HAP-1 (cell line): ENCODE data around the gene DGCR8.

Source experiments
- DNase-seq, 2 experiments: peaks; one replicate each; pipeline ENCODE4 v3.0.0-alpha.2; 2016 to 2020; ENCODE audit warnings: low spot score in 2 of 2
- H3K27me3 ChIP-seq: fragments of 250-450 bp; sonication (Bioruptor Pico); 2 replicates; pipeline ENCODE4 v1.5.1; 2020; ENCODE audit warnings: low read depth, mild to moderate bottlenecking, moderate library complexity
- H3K36me3 ChIP-seq: fragments of 250-450 bp; sonication (Bioruptor Pico); replicated peaks from 2 replicates; pipeline ENCODE4 v1.5.1; 2020; ENCODE audit warnings: mild to moderate bottlenecking
- H3K4me1 ChIP-seq: fragments of 250-450 bp; sonication (Bioruptor Pico); 2 replicates; pipeline ENCODE4 v1.5.1; 2020; ENCODE audit warnings: mild to moderate bottlenecking
- H3K4me3 ChIP-seq: fragments of 250-450 bp; sonication (Bioruptor Pico); 2 replicates; pipeline ENCODE4 v1.5.1; 2020; ENCODE audit warnings: mild to moderate bottlenecking, moderate library complexity
- H3K9me3 ChIP-seq: fragments of 250-450 bp; sonication (Bioruptor Pico); 2 replicates; pipeline ENCODE4 v1.5.1; 2020; ENCODE audit warnings: mild to moderate bottlenecking, moderate library complexity
- in situ Hi-C: fragments of 300-500 bp; cut with MboI; formaldehyde crosslinking; loops from 3 replicates; pipeline ENCODE4 v1.14.3; 2020; ENCODE audit warnings: low sequenced_read_pairs, inconsistent platforms, mixed read lengths

Gene DGCR8

GRCh38 chr22:20043057-20043996 lies 36.7 kb upstream of the DGCR8 start:
- Histone ChIP-seq H3K36me3 (peaks cover 9% of the 10 kb centered on the region), H3K27me3 (no peaks in the 10 kb centered on the region), H3K9me3 (no peaks in the 10 kb centered on the region), H3K4me1 (no peaks in the 10 kb centered on the region), H3K4me3 (no peak overlapping the region)
- in situ Hi-C loops: no loop called here
- DNase-seq: no peak

DNA sequence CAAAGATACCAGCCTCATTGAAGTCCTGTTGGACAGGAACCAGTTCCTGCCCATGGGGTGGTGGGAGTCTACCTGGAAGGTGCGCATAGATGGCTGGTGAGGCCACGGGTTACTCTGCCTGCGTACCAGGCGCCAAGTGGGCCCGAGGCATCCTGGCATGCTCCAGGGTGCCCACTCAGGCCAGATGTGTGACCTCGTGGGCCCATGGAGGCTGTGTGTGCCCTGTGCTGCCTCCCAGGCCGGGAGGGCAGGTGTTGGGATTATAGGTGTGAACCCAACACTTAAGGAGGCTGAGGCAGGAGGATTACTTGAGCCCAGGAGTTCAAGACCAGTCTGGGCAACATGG lies 36.1 kb upstream of the DGCR8 start:
- no peaks in the 10 kb centered on the region for H3K27me3 ChIP-seq
- DNase-seq: no peak
- H3K4me3 ChIP-seq: no peak overlapping the region
- no peaks in the 10 kb centered on the region for H3K9me3 ChIP-seq
- in situ Hi-C loops: no loop called here
- no peaks in the 10 kb centered on the region for H3K4me1 ChIP-seq
- peaks cover 9% of the 10 kb centered on the region for H3K36me3 ChIP-seq

GRCh38 chr22:20044495-20045151 lies 35.4 kb upstream of the DGCR8 start:
- Histone ChIP-seq H3K27me3 (no peaks in the 10 kb centered on the region), H3K4me3 (no peak overlapping the region), H3K4me1 (no peaks in the 10 kb centered on the region), H3K36me3 (peaks cover 9% of the 10 kb centered on the region), H3K9me3 (no peaks in the 10 kb centered on the region)
- no peak for DNase-seq
- in situ Hi-C loops: no loop called here

GRCh38 chr22:20046730-20047129 lies 33.3 kb upstream of the DGCR8 start:
- H3K36me3 ChIP-seq: peaks cover 9% of the 10 kb centered on the region
- in situ Hi-C loops: no loop called here

GRCh38 chr22:20051927-20052308 lies 28.1 kb upstream of the DGCR8 start:
- peaks cover 4% of the 10 kb centered on the region; the same call in 1 of the 2 replicates for H3K36me3 ChIP-seq
- no peaks in the 10 kb centered on the region for H3K4me1 ChIP-seq
- no peak for DNase-seq
- in situ Hi-C loops: no loop called here
- H3K4me3 ChIP-seq: no peak overlapping the region
- H3K9me3 ChIP-seq: no peaks in the 10 kb centered on the region
- H3K27me3 ChIP-seq: no peaks in the 10 kb centered on the region

More at GRCh38 chr22:20046730-20047129, 33.3 kb upstream of the DGCR8 start:
- Histone ChIP-seq H3K27me3 (no peaks in the 10 kb centered on the region), H3K4me1 (no peaks in the 10 kb centered on the region), H3K4me3 (no peak overlapping the region), H3K9me3 (no peaks in the 10 kb centered on the region)
- no peak for DNase-seq

- Histone ChIP-seq H3K4me1 (no peaks in the 10 kb centered on the region), H3K4me3 (no peak overlapping the region), H3K36me3 (peaks cover 4% of the 10 kb centered on the region; the same call in 1 of the 2 replicates), H3K27me3 (no peaks in the 10 kb centered on the region), H3K9me3 (no peaks in the 10 kb centered on the region)
- in situ Hi-C loops: no loop called here
- no peak for DNase-seq
These were observed 27.5 kb upstream of the DGCR8 start for GRCh38 chr22:20052309-20053259.

DNA sequence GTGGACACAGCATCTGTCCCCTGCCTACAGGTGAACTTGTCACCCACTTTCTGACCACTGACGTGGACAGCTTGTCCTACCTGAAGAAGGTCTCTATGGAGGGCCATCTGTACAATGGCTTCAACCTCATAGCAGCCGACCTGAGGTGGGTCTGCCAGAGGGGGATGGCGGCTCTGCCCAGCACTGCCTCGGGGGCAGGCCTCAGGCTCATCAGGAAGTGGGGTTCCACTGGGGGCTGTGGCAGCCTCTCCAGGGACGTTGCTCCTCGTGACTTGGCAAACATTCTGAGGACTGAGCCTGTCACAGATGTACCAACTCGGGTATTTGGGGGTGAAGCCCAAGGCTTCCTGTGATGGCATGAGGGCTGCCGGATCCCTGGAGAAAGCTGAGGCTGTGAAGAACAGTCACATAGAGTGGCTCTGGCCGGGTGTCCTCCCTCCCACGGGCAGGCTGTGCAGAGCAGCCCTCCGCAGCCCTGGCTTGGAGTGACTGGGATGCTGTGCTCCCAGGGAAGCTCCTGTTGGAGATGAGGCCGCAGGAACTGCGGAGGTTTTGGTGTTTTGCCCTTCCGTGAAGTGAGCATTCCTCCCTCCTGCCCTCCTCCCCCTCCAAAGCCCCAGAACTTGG lies 26.5 kb upstream of the DGCR8 start:
- Histone ChIP-seq H3K27me3 (no peaks in the 10 kb centered on the region), H3K4me3 (no peak overlapping the region), H3K9me3 (no peaks in the 10 kb centered on the region), H3K4me1 (no peaks in the 10 kb centered on the region), H3K36me3 (no peaks in the 10 kb centered on the region)
- no peak for DNase-seq
- in situ Hi-C loops: no loop called here

DNA sequence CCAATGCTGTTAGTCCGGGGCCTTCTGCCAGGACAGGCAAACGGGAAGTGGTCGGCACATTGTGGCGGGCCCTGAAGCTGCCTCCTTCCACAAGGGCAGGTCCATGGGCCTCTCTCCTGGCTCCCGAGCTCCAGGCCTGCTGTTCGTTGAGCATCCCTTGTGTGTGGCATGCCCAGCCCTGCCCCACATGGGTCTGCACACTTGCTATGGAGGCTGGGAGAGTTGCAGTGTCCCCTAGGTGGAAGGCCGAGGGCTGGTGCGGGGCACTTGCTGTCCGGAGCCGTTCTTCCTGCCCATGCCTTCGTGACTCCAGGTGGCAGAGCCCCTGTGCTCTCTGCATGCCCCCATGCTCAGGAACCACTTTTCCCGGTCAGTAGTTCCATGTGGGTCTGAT lies 26.0 kb upstream of the DGCR8 start:
- Histone ChIP-seq H3K4me3 (no peak overlapping the region), H3K27me3 (no peaks in the 10 kb centered on the region), H3K4me1 (no peaks in the 10 kb centered on the region), H3K9me3 (no peaks in the 10 kb centered on the region), H3K36me3 (no peaks in the 10 kb centered on the region)
- DNase-seq: no peak
- in situ Hi-C loops: no loop called here

DNA sequence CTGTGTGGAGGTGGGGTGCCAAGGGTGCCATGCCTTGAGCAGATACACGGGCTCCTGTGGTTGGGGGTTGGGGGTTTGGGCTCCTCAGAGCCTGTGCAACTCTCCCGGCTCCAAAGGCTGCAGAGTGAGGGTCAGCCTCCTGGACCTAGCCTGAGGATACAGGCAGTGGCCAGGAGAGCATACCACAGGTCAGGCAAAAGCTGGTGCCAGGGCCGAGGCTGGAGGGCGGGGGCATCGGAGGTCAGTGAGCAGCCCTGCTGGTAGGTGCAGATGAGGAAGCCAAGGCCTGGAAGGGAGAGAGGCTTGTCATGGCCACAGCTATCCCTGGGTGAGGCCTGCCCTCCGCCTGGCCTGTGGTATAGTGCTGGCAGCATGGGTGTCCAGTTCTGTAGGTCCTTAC lies 25.6 kb upstream of the DGCR8 start:
- Histone ChIP-seq H3K36me3 (no peaks in the 10 kb centered on the region), H3K4me1 (no peaks in the 10 kb centered on the region)
- in situ Hi-C loops: no loop called here

DNA sequence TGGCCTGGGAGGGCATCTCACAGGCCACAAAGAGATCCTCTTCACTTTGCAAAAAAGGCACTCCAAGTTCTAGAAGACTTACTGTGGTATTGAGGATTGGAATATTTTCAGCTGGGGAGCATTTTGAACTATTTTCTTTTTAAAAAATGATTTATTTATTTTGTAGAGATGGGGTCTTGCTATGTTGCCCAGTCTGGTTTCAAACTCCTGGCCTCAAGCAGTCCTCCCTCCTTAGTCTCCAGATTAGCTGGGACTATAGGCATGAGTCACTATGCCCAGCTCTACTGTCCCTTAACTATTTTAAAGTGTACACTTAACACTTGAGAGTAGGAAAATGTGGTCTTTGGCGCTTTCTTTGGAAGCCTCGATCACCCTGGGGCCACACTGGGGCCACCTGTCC lies 24.9 kb upstream of the DGCR8 start:
- Histone ChIP-seq H3K4me1 (no peaks in the 10 kb centered on the region), H3K36me3 (no peaks in the 10 kb centered on the region), H3K27me3 (no peaks in the 10 kb centered on the region), H3K4me3 (no peak overlapping the region), H3K9me3 (no peaks in the 10 kb centered on the region)
- in situ Hi-C loops: no loop called here
- no peak for DNase-seq

More for the DNA sequence above, 25.6 kb upstream of the DGCR8 start:
- Histone ChIP-seq H3K4me3 (no peak overlapping the region), H3K9me3 (no peaks in the 10 kb centered on the region), H3K27me3 (no peaks in the 10 kb centered on the region)
- no peak for DNase-seq

- H3K9me3 ChIP-seq: no peaks in the 10 kb centered on the region
- no peaks in the 10 kb centered on the region for H3K36me3 ChIP-seq
- no peaks in the 10 kb centered on the region for H3K4me1 ChIP-seq
- no peaks in the 10 kb centered on the region for H3K27me3 ChIP-seq
- in situ Hi-C loops: no loop called here
- no peak for DNase-seq
- no peak overlapping the region for H3K4me3 ChIP-seq
These were observed 24.4 kb upstream of the DGCR8 start for GRCh38 chr22:20055654-20056053.

DNA sequence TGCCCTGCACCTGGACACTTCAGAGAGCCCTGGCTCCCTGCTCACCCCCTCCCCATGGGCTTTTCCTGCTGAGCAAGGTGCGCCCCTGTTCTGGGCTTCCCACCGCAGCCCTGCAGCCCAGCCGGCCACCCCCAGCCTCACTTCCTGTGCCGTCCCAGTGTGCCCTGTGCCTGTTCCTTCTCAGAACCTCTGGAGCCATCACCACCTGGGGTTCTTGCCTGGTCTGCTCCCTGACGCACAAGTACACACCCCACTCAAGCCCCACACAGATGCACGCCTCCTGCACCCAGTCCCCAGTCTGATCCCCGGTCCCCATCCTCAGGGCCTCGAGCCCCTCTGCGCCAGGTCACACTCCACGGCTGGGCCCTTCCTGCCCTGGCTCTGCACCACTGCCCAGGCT lies 23.9 kb upstream of the DGCR8 start:
- in situ Hi-C loops: no loop called here
- Histone ChIP-seq H3K9me3 (no peaks in the 10 kb centered on the region), H3K36me3 (no peaks in the 10 kb centered on the region), H3K27me3 (no peaks in the 10 kb centered on the region), H3K4me3 (no peak overlapping the region), H3K4me1 (no peaks in the 10 kb centered on the region)
- DNase-seq: no peak

DNA sequence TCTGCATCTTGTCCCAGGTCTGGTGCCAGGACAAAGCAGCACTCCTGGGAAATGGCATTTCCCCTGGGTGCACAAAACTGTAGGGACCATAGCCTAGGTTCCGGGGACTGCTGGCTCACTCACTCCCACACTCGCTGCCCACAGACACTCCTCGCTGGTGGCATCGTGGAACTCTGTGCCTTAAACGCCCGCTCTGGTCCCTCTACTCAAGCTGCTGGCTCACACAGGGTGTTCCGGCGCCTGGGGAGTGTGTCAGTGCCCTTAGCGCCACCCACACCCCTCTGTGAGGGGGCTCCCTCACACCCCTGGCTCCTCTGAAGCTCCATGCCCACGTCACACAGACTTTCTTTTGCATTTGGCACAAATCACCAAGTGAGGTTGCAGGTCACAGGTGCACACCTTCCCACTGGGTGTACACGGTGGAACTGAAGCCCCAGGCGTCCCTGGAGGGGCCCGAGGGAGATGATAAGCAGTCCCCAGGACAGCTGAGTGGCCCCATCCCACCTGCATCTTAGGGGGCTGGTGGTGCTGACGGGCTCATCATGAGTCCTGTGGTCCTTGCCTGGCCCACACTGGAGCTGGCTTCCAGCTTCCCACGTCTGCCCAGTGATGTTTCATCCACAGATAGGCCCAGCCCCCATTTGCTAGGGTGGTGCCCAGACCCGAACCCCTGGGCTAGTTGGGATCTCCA lies 23.2 kb upstream of the DGCR8 start:
- DNase-seq: no peak
- Histone ChIP-seq H3K9me3 (no peaks in the 10 kb centered on the region), H3K4me1 (no peaks in the 10 kb centered on the region), H3K4me3 (no peak overlapping the region), H3K27me3 (no peaks in the 10 kb centered on the region), H3K36me3 (no peaks in the 10 kb centered on the region)
- in situ Hi-C loops: no loop called here
